HG03139 (cell line): ENCODE measurements around the gene AK8.

Experiments used
- ATAC-seq: cut with Tn5 transposase; IDR thresholded peaks from one replicate; pipeline ENCODE4 v1.9.1; 2021; ENCODE audit not compliant: unreplicated experiment

Gene AK8

GRCh38 chr9:132861666-132862065, 16.4 kb downstream of the AK8 start:
- no peak for ATAC-seq

GRCh38 chr9:132858751-132859150, 19.3 kb downstream of the AK8 start:
- ATAC-seq: no peak

- ATAC-seq: no peak
These were observed 20.3 kb downstream of the AK8 start for GRCh38 chr9:132857616-132858342.

- no peak for ATAC-seq
These were observed 21.1 kb downstream of the AK8 start for GRCh38 chr9:132857031-132857430.

GRCh38 chr9:132855904-132856303, 22.2 kb downstream of the AK8 start:
- no peak for ATAC-seq

GRCh38 chr9:132854832-132855231, 23.3 kb downstream of the AK8 start:
- no peak for ATAC-seq

- ATAC-seq: no peak
These were observed 24.6 kb downstream of the AK8 start for GRCh38 chr9:132853482-132853881.

GRCh38 chr9:132849185-132849706, 28.8 kb downstream of the AK8 start:
- ATAC-seq: no peak

- no peak for ATAC-seq
These were observed 31.1 kb downstream of the AK8 start for GRCh38 chr9:132846918-132847515.

- ATAC-seq: no peak
These were observed 31.8 kb downstream of the AK8 start for GRCh38 chr9:132846109-132846917.

- no peak for ATAC-seq
These were observed 35.7 kb downstream of the AK8 start for GRCh38 chr9:132842124-132843044.

GRCh38 chr9:132840980-132841379, 37.1 kb downstream of the AK8 start:
- ATAC-seq: no peak

- no peak for ATAC-seq
These were observed 39.8 kb downstream of the AK8 start for GRCh38 chr9:132838291-132838690.

- ATAC-seq: no peak
These were observed 40.4 kb downstream of the AK8 start for GRCh38 chr9:132837501-132838286.

GRCh38 chr9:132834343-132834742, 43.7 kb downstream of the AK8 start:
- no peak for ATAC-seq

- ATAC-seq: no peak
These were observed 44.4 kb downstream of the AK8 start for GRCh38 chr9:132833550-132834121.

GRCh38 chr9:132832171-132832881, 45.8 kb downstream of the AK8 start:
- no peak for ATAC-seq

GRCh38 chr9:132828201-132828770, 49.8 kb downstream of the AK8 start:
- no peak for ATAC-seq

GRCh38 chr9:132827366-132827765, 50.7 kb downstream of the AK8 start:
- no peak for ATAC-seq
